Erythroblast (primary cell): Measurements from ENCODE around the gene CMSS1.

Experiments used
- GATA1 ChIP-seq: IDR thresholded peaks from 2 replicates; pipeline ENCODE4 v1.6.1; 2011; ENCODE audit warnings: low read depth, mild to moderate bottlenecking, control low read depth, low read length, moderate library complexity
- POLR2A ChIP-seq: IDR thresholded peaks from 2 replicates; pipeline ENCODE4 v1.6.1; 2011; ENCODE audit warnings: mild to moderate bottlenecking, low read length

GRCh38 chr3:99868311-99868646 is 50.6 kb downstream of the CMSS1 start:
- TF ChIP-seq POLR2A: no peak
- no peak for TF ChIP-seq GATA1
